ENCODE data around the gene SUOX. TPM values are rescaled to one million over a fixed set of nuclear protein-coding genes. Genes with fewer than 3 reads are reported as not detected.
A peak's percentile ranks its signal among the peaks of the same experiment; 100 is the strongest.

Gene SUOX
- total RNA-seq, 4 donors from 2014 or later: 14.5 to 43.0 (median 22.9) TPM

DNA sequence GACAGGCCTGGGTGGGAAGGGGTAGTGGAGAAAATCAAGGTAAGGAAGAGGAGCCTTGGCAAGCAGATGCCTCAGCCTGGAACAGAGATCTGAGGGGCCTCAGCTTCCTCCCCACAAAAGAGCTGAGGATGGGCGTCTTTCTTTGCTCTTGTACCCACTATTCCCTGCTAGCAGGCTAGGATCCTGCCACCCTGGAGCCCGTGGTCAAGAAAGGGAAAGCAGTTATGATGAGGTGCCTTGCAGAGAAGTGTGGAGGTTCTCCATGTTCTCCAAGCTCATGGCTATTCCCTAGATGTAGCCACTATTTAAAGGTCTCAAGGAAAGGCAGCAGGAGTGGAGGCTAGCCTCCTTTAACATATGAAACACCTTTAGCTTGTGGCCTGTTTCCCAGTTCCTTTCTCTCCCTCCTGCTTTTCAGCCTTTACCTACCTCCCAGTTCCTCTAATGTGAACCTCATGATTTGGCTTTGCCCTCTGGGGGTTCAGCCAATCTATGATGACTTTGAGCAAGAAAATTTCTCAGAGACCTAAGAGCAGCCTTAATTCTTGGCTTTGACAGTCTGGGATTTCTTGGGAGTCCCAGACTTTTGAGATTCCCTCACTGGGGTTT lies 24.9 kb downstream of the SUOX start:
- no peak for TF ChIP-seq CTCF (IDR thresholded peaks at IDR 0.05)
- DNase-seq (ENCODE audit: low spot score) (no peak), ATAC-seq (ENCODE audit: low FRiP score) (no peak)

- ATAC-seq (ENCODE audit: low FRiP score) (peak; percentile 81), DNase-seq (ENCODE audit: low spot score) (no peak)
- TF ChIP-seq CTCF (IDR thresholded peaks at IDR 0.05): no peak
These were observed 31.6 kb downstream of the SUOX start for GRCh38 chr12:56028511-56029165.

- peak; percentile 51 for ATAC-seq (ENCODE audit: low FRiP score)
These were observed 32.1 kb downstream of the SUOX start for GRCh38 chr12:56029166-56029519.

DNA sequence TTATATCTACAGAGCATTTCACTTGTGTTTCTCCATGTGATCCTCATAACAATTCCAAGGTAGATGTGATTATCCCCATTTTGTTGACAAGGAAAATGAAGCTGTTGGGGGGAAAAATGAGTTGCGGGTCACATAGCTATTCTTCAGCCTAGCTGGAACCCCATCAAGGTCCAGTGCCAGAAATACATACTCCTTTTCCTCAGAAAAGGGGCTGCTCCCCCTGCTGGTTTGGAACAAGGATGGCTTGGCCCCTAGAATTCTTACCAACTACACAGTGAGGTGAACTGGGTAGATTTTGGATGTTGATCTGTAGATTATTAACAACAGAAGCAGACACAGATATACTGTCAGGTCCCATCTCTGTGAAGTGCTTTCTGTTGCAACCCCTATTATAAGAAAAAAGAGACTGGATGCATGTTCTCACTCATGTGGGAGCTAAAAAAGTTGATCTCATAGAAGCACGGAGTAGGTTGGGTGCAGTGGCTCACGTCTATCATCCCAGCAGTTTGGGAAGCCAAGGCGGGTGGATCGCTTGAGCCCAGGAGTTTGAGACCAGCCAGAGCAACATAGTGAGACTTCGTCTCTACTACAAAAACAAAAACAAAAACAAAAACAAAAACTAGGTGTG lies 32.7 kb downstream of the SUOX start:
- TF ChIP-seq CTCF (IDR thresholded peaks at IDR 0.05): peak in 1 of 3 donors; percentile 38
- DNase-seq (ENCODE audit: low spot score) (no peak), ATAC-seq (ENCODE audit: low FRiP score) (peak; percentile 40)

More at GRCh38 chr12:56029166-56029519, 32.1 kb downstream of the SUOX start:
- TF ChIP-seq CTCF (IDR thresholded peaks at IDR 0.05): no peak
- no peak for DNase-seq (ENCODE audit: low spot score)

GRCh38 chr12:56031987-56032386 lies 34.9 kb downstream of the SUOX start:
- no peak for DNase-seq (ENCODE audit: low spot score)
- TF ChIP-seq CTCF (IDR thresholded peaks at IDR 0.05): no peak
- ATAC-seq (ENCODE audit: low FRiP score): no peak

GRCh38 chr12:56034586-56035332 lies 37.7 kb downstream of the SUOX start:
- DNase-seq (ENCODE audit: low spot score) (no peak), ATAC-seq (ENCODE audit: low FRiP score) (peak; percentile 17)
- TF ChIP-seq CTCF (IDR thresholded peaks at IDR 0.05): no peak
